Raji (cell line): ENCODE data around the gene ADAMTS16.

ENCODE experiments used
- POLR2A ChIP-seq: IDR thresholded peaks from 2 replicates; pipeline ENCODE4 v1.6.1; 2011; ENCODE audit warnings: low read depth, low read length, control low read depth; ENCODE audit not compliant: insufficient read depth

ADAMTS16 gene

DNA sequence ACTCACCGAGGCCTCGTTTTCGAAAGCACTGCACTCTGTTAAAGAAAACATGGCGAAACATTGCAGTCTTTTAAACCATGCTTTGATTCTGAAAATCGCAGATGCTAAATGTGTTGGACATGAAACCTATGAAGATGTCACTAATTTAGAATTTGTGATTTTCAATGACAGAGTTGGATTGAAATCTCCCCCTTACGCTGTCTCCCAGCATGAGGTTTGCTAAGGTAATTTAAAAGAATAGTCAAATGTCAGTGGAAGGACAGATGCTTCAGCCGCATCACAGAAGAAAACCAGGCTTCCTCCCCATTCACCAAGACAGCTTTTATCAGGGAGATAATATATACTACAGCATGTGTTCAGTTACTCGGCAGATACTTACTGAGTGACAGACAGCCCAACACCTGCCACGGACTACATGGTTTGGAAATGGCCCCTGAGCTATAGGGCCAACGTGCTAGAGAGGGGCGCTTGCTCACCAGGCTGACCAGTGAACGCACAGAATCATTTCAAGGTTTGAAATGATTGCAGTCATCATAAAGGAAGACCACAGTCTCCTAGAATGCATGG lies 136.9 kb downstream of the ADAMTS16 start:
- TF ChIP-seq POLR2A, result no peak

DNA sequence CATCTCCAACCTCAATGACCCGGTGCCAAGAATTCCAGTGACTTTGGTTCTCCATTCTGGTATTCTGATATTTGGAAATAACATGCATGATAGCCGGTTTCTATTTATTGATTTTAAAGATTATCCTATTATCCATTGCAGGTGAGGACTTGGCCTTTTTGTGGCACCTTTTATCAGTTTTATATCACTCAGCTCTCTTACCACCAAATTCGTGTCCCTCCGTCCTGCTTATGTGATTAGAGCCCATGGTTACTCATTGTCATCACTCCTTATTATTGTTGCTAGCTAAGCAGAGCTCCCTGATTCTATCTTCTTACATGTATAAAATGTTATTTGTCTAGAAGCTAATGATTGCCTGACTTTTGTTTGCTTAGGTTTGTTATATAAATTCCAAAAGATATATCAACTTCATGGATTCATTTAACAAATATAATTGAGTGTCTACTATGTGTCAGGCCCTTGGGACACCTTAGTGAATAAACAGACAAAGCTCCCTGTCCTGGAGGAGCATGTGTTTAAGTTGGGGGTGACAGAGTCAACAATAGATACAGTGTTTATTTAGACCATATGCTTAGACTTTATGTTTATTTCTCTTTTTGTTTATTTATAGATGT lies 138.2 kb downstream of the ADAMTS16 start:
- no peak for TF ChIP-seq POLR2A

DNA sequence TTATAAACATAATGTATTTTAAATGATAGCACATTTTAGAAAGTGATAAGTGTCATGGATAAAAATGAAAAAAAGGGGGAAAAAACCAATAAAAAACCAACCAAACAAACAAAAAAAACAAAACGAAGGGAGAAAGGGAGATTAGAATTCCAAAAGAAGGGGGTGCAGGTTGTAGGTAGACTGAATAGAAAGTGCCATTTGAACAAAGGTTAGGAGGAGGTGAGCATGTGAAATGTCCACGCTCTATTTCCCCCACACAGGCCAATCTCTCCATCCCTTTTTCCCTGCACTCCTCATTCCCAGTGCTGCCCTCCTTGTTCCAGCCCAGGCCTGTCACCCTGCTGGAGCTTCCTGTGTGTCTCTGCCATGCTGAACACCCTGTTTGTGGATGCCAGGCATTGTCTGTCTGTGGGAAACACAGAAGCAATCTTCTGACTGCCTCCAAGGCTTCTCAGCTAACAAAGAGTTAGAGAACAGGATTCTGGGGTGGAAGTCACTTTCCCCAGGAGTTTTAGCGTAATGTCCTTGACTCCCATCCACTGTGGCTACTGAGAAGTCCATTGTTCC lies 138.8 kb downstream of the ADAMTS16 start:
- no peak for TF ChIP-seq POLR2A

DNA sequence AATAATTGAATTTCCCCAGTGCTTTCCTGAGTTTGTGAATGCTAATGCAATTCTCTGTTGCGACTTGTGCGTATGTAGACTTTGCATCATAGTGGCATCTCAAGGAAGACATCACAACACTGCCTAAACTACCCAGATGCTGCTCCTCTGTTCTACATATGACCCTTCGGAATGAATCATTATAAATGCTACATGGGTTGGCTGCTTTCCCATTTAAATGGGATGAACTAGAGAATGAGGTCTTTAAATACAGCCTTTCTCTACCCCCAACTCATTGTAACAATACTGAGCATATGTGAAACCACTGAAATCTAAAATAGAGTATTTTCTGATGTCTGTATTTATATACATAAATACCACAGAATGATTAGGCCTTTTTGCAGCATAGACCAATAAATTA lies 145.8 kb downstream of the ADAMTS16 start:
- no peak for TF ChIP-seq POLR2A

DNA sequence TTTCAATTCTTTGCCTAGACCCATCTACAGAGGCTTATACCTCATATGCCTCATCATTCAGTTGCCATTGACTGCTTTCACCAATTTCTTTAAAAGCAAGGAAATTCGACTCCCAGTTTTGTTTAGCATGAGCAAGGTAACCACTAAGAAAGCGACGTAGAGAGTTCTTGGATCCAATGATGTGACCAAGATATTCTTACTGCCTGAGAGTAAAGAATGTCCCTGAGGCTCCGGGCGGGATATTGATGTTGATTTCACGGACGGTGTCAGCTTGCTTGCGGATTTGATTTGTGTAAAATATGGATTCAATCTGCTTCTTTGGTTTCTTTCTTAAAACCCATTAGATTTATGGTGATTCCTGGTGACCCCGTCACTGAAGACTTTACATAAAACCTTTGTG lies 147.3 kb downstream of the ADAMTS16 start:
- TF ChIP-seq POLR2A, result no peak

DNA sequence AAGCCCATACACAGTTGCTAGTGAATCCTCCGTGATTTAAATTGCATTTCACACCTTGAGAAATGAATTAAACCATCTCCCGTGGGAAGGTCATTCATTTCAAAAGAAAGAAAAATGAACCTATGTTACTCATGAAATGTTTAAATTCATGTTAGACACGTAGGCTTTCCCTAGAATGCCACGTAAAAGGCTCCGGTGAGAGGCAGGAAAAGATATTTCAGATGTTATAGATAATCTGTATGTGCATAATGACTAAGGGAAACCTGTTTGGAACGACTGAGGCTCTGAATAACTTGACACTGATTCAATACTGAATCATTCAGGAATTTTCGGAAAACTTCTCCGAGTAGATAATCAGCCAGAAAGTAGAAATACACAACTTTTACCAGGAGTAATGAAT lies 148.1 kb downstream of the ADAMTS16 start:
- no peak for TF ChIP-seq POLR2A

DNA sequence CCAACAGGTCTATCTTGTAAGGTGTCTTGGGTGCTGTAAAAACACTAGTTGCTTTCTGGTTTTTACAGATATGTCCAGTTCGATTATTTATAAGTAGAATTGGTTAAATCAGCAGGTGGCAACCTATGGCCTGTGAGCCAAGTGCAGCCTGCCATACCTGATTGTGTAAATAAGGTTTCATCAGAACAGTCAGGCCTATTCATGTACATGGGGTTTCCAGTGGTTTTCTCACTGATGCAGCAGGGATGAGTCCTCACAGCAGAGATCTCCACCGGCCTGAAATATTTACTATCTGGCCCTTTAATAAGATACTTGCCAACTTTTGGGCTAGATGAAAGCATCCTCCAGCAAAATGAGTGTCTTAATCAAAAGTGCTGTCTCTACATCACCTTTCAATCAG lies 149.4 kb downstream of the ADAMTS16 start:
- no peak for TF ChIP-seq POLR2A

DNA sequence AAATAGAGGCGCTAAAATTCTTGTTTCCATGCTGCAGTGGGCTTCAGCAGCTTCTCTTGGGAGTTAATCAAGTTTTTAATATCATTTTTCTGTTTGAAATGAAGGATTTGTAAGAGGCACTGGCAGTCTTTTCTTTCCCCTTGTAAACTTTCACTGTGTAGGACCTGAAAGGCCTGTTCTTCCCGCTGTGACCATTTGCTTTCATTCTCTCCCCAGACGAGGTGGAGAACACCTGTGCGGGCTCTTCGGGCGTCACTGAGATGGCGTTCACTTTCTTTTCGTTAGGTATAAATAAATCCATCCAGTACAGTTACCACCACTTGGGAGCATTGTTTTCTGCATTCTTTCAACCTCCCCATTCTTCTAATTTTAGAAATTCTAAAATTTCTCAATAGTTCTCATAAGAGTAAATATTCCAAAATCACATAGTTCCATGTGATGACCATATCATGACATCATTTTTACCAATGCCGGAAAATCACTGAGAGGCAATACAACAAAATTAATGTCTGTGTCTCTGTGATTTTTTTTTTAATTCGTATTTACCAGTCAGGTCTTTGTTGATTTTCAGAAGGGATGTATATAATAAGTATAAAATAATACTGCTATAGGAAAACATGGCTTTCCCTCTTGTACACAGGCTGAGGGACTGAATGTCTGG lies 150.7 kb downstream of the ADAMTS16 start:
- no peak for TF ChIP-seq POLR2A

DNA sequence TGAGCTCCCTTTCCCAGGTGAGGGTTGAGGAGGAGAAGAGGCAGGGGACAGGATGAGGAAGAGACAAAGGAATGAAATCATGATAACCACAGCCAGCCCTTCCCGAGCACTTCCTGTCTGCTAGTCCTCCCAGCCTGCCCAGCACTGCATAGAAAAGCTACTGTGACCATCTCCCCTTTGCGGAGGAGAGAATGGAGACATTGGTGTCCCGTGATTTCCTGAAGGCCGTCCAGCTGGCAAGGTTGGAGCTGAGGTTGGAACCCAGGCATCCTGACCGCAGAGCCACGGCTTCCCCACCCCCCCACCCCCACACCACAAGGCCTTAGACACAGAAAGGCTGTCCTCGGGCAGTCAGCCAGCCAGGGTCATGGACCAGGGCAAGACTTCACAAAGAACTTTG lies 151.2 kb downstream of the ADAMTS16 start:
- no peak for TF ChIP-seq POLR2A

DNA sequence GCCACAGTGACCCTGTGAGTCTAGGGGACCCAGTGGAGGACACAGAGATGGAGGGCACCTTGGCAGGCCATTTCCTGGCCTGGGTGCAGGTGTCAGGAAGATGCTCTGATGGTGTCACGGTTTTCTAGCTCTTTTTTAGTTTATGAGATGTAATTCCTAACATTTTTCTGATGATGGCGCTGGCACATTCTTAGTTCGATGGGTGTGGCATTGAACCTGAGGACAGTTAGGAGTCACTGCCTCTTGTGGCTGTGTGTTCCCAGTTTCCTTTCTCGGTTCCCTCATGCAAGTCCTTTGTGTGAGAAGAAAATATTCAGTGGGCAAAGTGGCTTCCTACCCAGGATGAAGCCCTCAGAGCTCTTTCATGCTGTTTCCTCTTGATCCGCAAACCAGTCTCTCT lies 152.9 kb downstream of the ADAMTS16 start:
- no peak for TF ChIP-seq POLR2A

DNA sequence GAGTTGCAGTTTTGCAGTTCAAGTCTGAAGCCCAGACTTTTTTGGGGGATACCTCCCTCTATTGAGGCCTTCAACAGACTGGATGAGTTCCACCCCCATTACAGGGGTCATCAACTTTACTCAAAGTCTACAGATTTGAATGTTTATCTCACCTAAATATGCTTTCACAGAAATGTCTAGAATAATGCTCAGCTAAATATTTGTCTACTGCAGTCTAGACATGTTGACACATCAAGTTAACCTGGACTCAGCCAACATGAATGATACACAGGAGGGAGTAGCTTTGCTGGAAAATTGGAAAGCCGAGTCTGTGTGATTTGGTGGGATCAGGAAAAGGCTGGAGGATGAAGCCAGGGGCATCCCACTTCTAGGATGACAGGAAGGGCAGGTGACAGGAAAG lies 154.3 kb downstream of the ADAMTS16 start:
- no peak for TF ChIP-seq POLR2A

DNA sequence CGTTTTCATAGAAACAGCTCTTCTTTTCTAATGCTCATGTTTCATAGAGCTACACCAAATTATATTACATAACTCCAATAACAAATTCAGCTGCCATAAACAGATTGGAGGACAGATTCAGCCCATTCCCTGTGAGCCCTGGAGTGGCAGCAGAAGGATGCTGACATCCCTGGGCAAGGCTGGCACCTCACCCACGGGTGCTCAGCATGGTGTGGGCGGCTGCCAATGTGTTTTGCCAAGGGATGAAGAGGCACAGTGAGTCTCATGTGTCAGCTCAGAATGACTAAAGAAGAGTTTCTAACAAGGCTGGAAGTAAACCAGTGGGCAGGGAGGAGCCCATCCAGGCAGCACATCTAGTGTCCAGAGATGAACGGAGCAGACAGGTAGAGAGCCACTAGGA lies 155.2 kb downstream of the ADAMTS16 start:
- no peak for TF ChIP-seq POLR2A

DNA sequence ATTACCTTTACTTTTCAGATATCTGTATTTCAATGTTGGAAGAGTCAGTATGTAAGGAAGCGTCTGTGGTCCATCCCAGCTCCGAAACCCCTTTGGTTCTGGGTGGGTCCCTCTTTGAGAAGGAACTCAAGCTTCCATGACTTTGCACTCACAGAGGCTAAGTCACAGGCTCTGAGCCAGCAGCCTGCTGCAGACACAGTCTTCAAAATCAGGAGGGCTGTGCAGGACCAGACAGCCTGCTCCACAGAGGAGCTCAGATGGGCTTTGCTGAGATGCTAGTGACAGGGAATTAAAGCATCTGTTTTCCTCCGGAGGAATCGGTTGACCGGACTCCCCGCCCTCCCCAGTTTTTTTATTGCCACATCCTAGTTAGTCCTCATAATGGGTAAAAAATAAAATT lies 155.9 kb downstream of the ADAMTS16 start:
- no peak for TF ChIP-seq POLR2A

DNA sequence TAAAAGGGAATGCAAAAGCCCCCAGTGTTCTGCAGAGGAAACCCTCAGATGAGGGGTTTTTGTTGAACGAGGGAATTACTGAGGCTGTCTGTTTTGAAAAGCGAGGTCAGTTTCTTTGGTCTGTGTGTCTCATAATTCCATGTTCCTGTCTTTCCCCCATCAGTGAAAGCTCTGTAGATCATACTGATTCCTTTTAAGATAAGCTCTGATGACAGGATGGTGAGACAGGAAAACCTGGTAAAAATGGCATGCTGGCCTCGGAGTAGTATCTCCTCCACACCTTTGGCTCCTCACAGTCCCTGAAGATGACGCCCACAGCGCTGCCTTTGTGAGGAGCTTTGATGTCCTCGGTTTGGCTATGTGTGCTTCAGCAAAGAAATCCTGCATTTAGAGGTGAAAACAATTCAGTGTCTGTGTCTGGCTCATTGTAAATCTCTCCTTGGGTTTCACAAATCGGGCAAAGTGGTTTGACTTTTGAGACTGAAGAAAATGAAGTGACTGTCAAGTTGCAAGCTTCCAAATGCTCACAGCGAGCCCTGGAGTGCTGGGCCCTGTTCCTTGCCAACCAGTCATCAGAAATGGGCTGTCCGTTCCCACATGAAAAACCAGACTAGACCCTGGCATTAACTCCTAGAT lies 157.4 kb downstream of the ADAMTS16 start:
- no peak for TF ChIP-seq POLR2A

DNA sequence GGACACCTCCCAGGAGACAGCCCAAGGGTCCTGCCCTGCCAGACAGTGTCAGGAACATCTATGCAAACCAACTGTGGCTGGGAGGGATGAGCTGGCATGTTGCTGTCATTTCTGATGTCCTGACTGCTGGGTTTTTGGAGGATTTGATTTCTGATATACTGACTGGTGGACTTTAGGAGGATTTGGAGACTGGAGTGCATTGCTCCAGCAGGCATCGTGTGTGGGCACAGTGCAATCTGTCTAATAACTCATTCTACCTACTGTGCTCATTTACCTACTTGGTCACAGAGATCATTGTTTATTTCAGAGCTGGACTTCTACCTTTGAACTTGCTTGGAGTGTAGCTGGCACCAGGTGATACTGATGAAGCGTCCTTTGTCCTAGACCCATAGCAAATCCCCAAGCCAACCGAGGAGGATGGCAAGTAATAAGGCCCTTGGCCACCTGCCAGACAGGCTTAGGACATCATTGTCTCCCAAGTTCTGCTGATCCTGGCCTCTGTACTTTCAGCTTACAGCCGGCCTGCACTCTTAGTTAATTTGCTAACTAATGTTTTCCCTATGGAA lies 158.0 kb downstream of the ADAMTS16 start:
- no peak for TF ChIP-seq POLR2A
